Stimulated activated naive B cell treated with anti-CD40 and anti-IgM and Interleukin-4, amounts not matched to agents 10 μg/mL and 1 μg/mL and 100 μg/mL, for 72 hours (primary cell): ENCODE results near the gene FBXW4.
A peak's percentile ranks its signal among the peaks of the same experiment; 100 is the strongest.
"Not testable (repeated sequence)": the region's sequence is repeated elsewhere in the genome, so short reads cannot be mapped to it uniquely, and the experiment has no call there.

Experiments used
- ATAC-seq, 2 donors: fragments of 150-1000 bp; cut with Tn5 transposase; replicated peaks; 2 replicates each; pipeline ENCODE4 v1.10.0; 2021; ENCODE audit warnings: moderate library complexity in 1 of 2
- DNase-seq: peaks from one replicate; pipeline ENCODE4 v3.0.0; 2021
- H3K27ac Mint-ChIP-seq: one replicate; pipeline ENCODE4 v1.8.0; 2022; ENCODE audit warnings: mild to moderate bottlenecking, mixed read lengths
- H3K27me3 Mint-ChIP-seq, 2 donors: one replicate each; pipeline ENCODE4 v1.8.0; 2022; ENCODE audit warnings: mixed read lengths in 2 of 2
- H3K36me3 Mint-ChIP-seq, 2 donors: one replicate each; pipeline ENCODE4 v1.8.0; 2022; ENCODE audit warnings: mixed read lengths in 2 of 2, mild to moderate bottlenecking in 1 of 2
- H3K4me1 Mint-ChIP-seq, 2 donors: one replicate each; pipeline ENCODE4 v1.8.0; 2022; ENCODE audit warnings: mixed read lengths in 2 of 2, mild to moderate bottlenecking in 1 of 2
- H3K4me3 Mint-ChIP-seq, 2 donors: one replicate each; pipeline ENCODE4 v1.8.0; 2022; ENCODE audit warnings: mild to moderate bottlenecking in 2 of 2, mixed read lengths in 2 of 2, moderate library complexity in 1 of 2
- H3K9me3 Mint-ChIP-seq, 2 donors: one replicate each; pipeline ENCODE4 v1.8.0; 2022; ENCODE audit warnings: mixed read lengths in 2 of 2, mild to moderate bottlenecking in 1 of 2

FBXW4 gene

DNA sequence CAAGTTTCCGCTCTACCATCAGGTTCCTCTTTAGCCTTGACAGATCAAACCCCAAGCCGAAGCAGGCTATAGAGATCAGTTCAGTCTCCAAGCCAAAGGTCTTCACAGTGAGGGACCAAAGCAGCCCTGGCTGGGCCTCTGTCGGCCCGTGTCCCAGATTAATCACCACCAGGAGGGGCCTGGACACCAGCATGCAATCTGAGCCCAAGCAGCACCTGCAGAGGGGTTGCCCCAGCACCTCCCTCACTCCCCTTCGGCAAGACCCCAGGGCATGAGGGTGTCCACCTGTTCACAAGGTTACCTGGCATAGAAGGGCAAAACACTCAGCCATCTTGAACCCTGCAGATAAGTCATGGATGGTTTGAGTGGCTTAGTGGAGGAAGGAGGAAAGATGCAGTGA, 36.0 kb downstream of the FBXW4 start:
- Mint-ChIP-seq H3K27me3 (no peaks in the 10 kb centered on the region), H3K4me1 (peaks cover 5 to 7% of the 10 kb centered on the region in 2 donors), H3K4me3 (no peak overlapping the region), H3K36me3 (peaks cover 43 to 65% of the 10 kb centered on the region in 2 donors), H3K27ac (no peak overlapping the region), H3K9me3 (no peaks in the 10 kb centered on the region)
- ATAC-seq (no peak), DNase-seq (no peak)

DNA sequence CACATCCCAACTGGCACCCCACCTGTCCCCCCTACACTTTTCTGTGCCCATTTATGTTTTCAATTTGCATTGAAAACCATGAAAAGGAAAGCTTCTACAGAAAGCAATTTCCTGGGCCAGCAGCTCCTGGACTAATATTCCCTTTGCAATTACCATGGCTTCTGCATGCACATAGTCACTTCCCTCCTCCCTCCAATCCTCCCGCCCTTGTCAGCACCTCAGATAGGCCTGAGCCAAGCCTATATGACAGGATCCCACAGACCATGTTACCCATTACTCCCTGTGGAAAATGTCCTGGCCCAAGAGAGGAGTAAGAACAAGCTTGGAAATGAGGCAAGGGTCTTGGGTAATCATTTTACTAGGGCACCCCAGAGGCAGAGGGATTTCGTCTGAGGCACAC, 38.1 kb downstream of the FBXW4 start:
- H3K36me3 Mint-ChIP-seq: peaks cover 34 to 53% of the 10 kb centered on the region in 2 donors
- DNase-seq (no peak), ATAC-seq (no peak)
- no peaks in the 10 kb centered on the region for H3K9me3 Mint-ChIP-seq
- H3K4me1 Mint-ChIP-seq: peaks cover under 1 to 7% of the 10 kb centered on the region in 2 donors
- no peak overlapping the region for H3K27ac Mint-ChIP-seq
- no peak overlapping the region for H3K4me3 Mint-ChIP-seq
- no peaks in the 10 kb centered on the region for H3K27me3 Mint-ChIP-seq

DNA sequence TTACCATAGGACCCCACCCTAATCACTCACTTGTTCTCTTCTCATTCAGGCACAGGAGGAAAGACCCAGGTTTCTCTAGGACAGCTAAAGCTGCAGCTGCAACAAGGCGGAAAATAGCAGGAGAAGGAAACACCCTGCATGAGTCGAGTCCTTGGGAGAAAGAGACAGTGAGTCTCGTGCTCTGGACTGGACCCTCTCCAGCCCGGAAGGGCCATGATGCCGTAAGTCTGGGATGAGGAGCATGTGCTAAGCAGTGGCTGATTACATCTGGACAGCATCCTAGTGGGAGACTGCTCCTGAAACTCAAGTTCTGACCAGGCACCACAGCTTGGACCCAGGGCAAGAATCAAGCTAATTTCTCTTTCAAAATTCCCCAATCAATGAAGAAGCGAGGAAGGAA, 39.4 kb downstream of the FBXW4 start:
- H3K36me3 Mint-ChIP-seq: peaks cover 36 to 42% of the 10 kb centered on the region in 2 donors
- H3K4me3 Mint-ChIP-seq: no peak overlapping the region
- no peaks in the 10 kb centered on the region for H3K27me3 Mint-ChIP-seq
- H3K4me1 Mint-ChIP-seq: peaks cover 0 to 6% of the 10 kb centered on the region in 2 donors
- no peak for DNase-seq
- no peak overlapping the region for H3K27ac Mint-ChIP-seq
- H3K9me3 Mint-ChIP-seq: no peaks in the 10 kb centered on the region
- ATAC-seq: no peak

DNA sequence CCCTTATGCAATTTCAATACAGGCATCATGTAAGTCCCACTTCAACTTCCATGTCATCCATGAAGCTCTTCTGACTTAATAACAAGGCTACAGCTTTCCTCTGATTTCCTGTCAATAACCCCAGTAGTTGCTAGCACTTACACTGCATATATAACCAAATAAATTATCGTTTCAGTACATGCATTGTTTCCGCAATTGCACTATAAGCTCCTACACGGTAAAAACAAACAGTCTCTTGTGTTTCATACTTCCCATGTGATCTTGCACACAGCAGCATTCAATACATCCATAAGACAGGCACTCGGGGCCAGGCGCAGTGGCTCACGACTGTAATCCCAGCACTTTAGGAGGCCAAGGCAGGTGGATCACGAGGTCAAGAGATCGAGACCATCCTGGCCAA, 41.4 kb downstream of the FBXW4 start:
- no peak for ATAC-seq
- Mint-ChIP-seq H3K27me3 (no peaks in the 10 kb centered on the region), H3K4me1 (peaks cover 0 to 9% of the 10 kb centered on the region in 2 donors), H3K9me3 (no peaks in the 10 kb centered on the region), H3K36me3 (peaks cover 33 to 44% of the 10 kb centered on the region in 2 donors), H3K4me3 (no peak overlapping the region), H3K27ac (no peak overlapping the region)
- no peak for DNase-seq

DNA sequence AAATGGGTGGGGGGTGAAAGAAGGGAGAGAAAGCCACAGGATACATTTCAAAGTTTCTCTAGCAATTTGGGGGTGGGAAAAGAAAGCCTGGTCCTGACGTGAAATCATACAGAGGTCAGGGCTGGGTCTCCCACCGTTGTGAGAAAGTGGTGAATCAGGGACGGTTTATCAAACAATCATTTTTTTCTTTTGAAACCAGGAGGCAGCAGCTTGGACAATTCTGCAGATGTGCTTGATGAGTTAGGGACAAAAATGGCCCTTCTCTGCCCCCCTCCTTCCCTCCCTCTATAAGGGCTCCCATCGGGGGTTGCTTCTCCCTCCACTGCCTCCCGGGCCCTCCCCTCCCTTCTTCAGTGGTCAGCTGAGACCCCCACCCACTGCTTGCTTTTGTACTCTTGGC, 43.6 kb downstream of the FBXW4 start:
- Mint-ChIP-seq H3K4me3 (no peak overlapping the region), H3K9me3 (no peaks in the 10 kb centered on the region), H3K36me3 (peaks cover 26 to 44% of the 10 kb centered on the region in 2 donors), H3K27ac (no peak overlapping the region), H3K4me1 (peaks cover 0 to 7% of the 10 kb centered on the region in 2 donors), H3K27me3 (no peaks in the 10 kb centered on the region)
- ATAC-seq (no peak), DNase-seq (no peak)

DNA sequence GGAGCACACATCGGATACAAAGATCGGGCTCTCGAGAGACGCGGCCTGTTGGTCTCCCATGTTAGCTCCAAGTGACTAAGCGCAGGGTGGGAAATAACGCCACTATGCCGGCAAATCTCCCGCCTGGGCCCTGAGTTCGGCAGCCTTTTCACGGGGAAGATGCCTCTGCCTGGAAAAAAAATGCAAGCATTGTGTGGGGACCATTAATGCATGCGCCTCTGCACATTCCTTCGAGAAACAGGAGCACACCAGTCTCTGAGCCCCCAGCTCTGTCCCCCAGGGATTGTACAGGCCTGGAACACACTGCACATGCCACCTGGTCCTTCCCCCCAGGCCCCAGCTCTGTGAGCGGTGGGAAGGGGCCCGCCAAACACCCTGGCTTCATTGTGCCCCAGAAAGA, 44.1 kb downstream of the FBXW4 start:
- no peaks in the 10 kb centered on the region for H3K9me3 Mint-ChIP-seq
- no peak for DNase-seq
- no peak overlapping the region for H3K27ac Mint-ChIP-seq
- ATAC-seq: no peak
- peaks cover 23 to 39% of the 10 kb centered on the region in 2 donors for H3K36me3 Mint-ChIP-seq
- H3K4me3 Mint-ChIP-seq: no peak overlapping the region
- H3K27me3 Mint-ChIP-seq: no peaks in the 10 kb centered on the region
- peaks cover 0 to 7% of the 10 kb centered on the region in 2 donors for H3K4me1 Mint-ChIP-seq

DNA sequence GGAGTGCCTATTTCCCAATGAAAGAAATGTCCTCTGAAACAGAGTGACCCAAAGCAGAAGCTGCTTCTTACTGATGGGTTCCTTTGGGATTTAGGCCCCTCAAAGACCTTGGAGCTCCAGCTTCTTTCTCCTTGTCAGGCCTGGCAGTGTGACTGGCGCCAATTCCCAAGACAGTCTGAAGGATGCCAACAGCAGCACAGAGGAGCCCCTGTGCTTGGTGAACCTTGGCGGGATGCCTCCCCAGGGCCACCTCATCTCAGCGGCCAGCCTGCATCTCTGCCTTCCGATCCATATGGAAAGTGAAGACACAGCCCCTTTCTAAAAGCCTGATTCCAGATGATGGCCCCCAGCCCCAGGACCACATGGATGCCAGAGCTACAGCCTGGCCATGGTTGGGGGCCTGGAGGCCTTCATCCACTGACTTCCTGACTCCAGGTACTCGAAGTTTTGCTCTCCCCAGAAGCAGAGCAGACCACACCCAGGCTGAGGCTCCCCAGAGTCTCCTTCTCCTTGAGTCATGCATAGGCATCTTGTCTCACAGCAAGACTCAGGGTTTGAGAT, 45.4 kb downstream of the FBXW4 start:
- H3K27ac Mint-ChIP-seq: no peak overlapping the region
- H3K4me3 Mint-ChIP-seq: no peak overlapping the region
- DNase-seq (no peak), ATAC-seq (no peak)
- H3K4me1 Mint-ChIP-seq: peaks cover 0 to 4% of the 10 kb centered on the region in 2 donors
- H3K36me3 Mint-ChIP-seq: peaks cover 15 to 44% of the 10 kb centered on the region in 2 donors
- no peaks in the 10 kb centered on the region for H3K27me3 Mint-ChIP-seq
- H3K9me3 Mint-ChIP-seq: no peaks in the 10 kb centered on the region

DNA sequence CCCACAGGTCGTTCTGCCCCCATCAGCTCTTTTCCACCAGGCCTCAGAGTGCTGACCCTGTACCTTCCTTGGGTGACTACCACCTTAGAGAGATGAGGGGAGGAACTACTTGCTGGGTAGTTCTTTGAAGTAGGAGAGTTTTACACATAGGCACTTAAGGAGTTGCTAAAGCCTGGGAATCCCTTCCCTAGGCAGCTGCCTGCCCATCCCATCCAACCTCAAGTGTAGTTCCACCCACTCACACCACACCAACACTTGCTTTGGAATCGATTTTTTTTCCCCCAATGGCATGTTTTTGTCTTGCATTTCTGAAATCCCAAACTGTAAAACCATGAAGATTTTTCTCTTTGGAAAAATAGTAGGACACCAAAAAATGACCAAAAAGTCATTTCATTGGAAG, 47.7 kb downstream of the FBXW4 start:
- ATAC-seq (no peak), DNase-seq (no peak)
- no peaks in the 10 kb centered on the region for H3K27me3 Mint-ChIP-seq
- no peak overlapping the region for H3K27ac Mint-ChIP-seq
- peaks cover 0 to 5% of the 10 kb centered on the region in 2 donors for H3K4me1 Mint-ChIP-seq
- H3K4me3 Mint-ChIP-seq: no peak overlapping the region
- H3K9me3 Mint-ChIP-seq: no peaks in the 10 kb centered on the region
- H3K36me3 Mint-ChIP-seq: peaks cover 18 to 60% of the 10 kb centered on the region in 2 donors

DNA sequence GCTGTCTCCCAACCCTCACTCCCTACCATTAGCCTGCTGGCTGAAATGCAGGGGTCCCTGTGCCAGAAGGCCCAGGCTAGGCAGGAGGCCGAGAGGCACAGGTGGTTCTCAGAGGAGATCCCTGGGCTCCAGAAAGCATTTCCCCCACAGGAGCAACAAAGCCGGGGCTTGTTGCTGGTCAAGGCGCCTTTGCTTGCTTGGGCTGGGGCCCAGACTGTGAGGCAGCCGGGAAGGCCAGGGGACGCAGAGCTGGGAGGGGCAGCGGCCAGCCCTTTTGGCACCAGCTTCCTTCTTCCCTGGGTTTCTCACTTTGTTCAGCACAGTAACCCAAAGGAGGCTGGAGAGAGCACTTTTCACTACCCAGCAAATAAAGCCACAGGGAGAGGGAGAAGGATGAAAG, 48.6 kb downstream of the FBXW4 start:
- no peaks in the 10 kb centered on the region for H3K27me3 Mint-ChIP-seq
- H3K9me3 Mint-ChIP-seq: no peaks in the 10 kb centered on the region
- no peak overlapping the region for H3K4me3 Mint-ChIP-seq
- DNase-seq (no peak), ATAC-seq (no peak)
- peaks cover 16 to 64% of the 10 kb centered on the region in 2 donors for H3K36me3 Mint-ChIP-seq
- no peak overlapping the region for H3K27ac Mint-ChIP-seq
- peaks cover 0 to 6% of the 10 kb centered on the region in 2 donors for H3K4me1 Mint-ChIP-seq

DNA sequence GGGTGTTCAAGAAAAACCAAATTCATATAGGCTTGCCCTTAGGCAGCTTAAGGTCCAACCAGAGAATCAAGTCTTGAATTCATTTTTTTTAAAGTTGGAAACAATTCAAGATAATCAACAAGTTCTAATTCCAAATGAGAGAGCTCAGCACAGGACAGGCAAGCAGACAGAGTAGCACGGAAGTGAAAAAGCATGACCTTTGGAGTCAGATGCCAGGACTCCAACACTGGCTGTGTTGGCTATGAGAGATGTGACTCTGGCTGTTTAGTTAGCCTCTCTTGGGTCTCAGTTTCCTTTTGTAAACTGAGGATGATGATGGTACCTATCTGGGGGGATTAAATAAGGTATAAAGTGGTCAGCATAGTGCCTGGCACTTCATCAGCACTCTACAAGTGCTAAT, 49.3 kb downstream of the FBXW4 start:
- ATAC-seq: no peak
- Mint-ChIP-seq H3K27ac (peak overlapping the region; percentile 85), H3K27me3 (no peaks in the 10 kb centered on the region), H3K9me3 (no peaks in the 10 kb centered on the region), H3K4me1 (peaks cover 0 to 7% of the 10 kb centered on the region in 2 donors), H3K4me3 (no peak overlapping the region), H3K36me3 (peaks cover 18 to 67% of the 10 kb centered on the region in 2 donors)
- DNase-seq: no peak

DNA sequence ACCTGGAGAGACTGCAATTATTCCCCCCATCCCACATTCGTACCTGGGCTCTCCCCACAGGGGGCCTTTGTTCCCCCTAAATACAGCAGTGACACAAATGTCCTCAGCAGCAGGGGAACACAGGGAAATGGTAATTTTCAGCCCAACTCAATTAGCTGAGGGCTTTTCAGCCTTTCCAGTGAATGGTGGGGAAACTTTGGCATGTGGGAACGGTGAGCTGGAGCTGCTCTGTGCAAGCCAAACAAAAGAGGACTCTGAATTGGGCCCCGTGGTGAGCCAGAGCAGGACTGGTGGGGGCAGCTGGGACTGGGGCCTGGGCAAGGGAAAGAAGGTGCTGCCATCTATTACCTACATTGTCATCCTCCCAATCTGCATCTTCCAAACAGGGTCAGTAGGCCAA, 51.0 kb downstream of the FBXW4 start:
- H3K27me3 Mint-ChIP-seq: no peaks in the 10 kb centered on the region
- no peaks in the 10 kb centered on the region for H3K9me3 Mint-ChIP-seq
- ATAC-seq (no peak), DNase-seq (no peak)
- H3K4me3 Mint-ChIP-seq: no peak overlapping the region
- peaks cover 21 to 62% of the 10 kb centered on the region in 2 donors for H3K36me3 Mint-ChIP-seq
- peak overlapping the region; percentile 37 for H3K27ac Mint-ChIP-seq
- H3K4me1 Mint-ChIP-seq: peaks cover 4% of the 10 kb centered on the region in 2 donors

DNA sequence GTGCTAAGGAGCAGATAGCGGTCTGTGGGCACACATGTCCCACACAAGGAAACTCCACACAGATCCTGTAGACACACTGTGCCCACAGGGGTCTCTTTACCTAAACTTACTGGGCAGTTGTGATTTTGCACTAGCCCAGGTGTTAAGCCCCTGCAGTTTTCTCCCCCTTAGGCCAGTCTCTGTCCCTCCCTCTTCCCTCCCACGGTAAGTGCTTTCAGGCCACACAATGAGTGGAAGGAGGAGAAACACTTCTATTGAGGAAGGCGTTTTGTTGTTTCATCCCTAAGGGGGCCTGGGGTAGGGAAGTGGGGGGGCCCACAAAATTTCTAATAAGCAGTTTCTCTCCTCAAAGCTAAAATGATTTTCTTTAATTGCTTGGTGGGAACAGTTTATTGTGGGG, 51.4 kb downstream of the FBXW4 start:
- Mint-ChIP-seq H3K27ac (no peak overlapping the region), H3K4me1 (peaks cover 4% of the 10 kb centered on the region in 2 donors)
- ATAC-seq: no peak

DNA sequence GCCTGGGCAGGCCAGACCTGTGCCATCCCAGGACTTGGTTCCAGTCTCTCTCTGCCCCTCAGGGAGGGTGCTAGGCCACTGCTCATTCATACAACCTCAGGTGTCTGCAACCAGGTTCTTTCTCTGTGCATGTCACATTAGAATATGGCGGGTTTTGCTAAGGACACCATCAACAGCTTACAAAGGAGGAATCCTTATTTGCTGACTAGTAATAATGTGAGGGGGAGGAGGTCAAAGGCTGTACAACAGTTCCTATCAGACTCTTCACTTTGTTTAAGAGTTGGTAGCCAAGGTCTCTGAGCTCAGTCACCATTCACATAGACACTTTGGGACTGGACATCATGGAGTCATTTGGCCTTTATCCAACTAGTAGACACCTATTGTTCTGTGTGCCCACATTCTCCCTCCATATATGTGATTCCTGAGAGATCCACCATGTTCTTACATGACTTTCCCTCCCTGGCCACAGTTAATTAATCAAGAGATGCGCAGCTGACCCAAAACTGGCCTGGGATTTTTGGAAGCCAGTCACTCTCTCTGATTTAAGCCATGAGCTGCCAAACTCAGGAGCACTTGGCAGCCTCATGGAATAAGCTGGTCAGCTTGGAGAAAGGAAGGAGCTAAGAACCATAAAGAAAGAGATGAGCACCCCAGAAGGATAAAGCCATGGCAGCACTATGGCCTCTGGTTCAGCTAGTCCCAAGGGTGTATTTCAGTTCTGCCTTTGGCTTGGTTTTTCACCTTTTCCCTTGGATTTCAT, 55.6 kb downstream of the FBXW4 start:
- DNase-seq (no peak), ATAC-seq (no peak)
- Mint-ChIP-seq H3K4me3 (no peak overlapping the region), H3K27ac (peak overlapping the region; percentile 16), H3K27me3 (no peaks in the 10 kb centered on the region), H3K4me1 (peaks cover 2 to 4% of the 10 kb centered on the region in 2 donors), H3K9me3 (no peaks in the 10 kb centered on the region), H3K36me3 (peaks cover 35 to 49% of the 10 kb centered on the region in 2 donors)

More for the DNA sequence above, 51.4 kb downstream of the FBXW4 start:
- Mint-ChIP-seq H3K4me3 (no peak overlapping the region), H3K27me3 (no peaks in the 10 kb centered on the region), H3K36me3 (peaks cover 19 to 59% of the 10 kb centered on the region in 2 donors), H3K9me3 (no peaks in the 10 kb centered on the region)
- DNase-seq: no peak

DNA sequence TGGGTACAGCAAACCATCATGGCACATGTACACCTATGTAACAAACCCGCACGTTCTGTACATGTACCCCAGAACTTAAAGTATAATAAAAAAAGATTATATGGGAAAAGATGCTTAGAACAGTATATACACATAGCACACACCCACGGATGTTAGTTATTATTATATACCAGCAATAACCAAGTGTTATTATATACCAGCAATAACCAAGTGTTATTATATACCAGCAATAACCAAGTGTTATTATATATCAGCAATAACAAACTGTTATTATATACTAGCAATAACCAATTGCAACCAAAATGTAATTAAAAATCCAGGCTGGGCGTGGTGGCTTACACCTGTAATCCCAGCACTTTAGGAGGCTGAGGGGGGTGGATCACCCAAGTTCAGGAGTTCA, 61.5 kb downstream of the FBXW4 start:
- H3K36me3 Mint-ChIP-seq: peaks cover 26 to 43% of the 10 kb centered on the region in 2 donors

DNA sequence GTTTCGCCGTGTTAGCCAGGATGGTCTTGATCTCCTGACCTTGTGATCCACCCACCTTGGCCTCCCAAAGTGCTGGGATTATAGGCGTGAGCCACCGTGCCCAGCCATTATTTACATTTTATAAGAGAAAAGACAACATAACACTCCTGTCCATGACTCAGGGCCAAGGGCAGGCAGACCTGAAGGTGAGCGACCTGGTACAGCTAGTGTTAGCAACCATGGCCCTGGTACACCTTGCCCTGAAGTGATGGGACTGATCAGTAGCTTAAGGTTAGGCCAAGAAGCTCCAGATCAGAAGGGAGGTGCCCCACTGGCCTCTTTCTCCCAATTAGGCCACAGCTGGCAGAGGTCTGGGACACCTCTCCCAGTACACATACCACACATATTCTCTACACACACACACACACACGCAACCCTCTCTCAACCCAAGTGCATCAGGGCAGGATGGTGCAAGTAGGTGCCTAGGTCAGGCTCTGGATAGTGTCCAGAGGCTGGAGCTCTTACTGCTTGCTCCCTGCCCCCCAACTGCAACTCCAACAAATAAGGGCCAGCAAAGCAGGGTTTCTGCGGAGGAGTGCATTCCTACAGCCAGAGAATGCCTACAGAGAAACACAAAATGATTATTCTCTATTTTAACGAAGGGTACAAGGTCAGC, 63.0 kb downstream of the FBXW4 start:
- DNase-seq (no peak), ATAC-seq (no peak)
- Mint-ChIP-seq H3K36me3 (peaks cover 16 to 48% of the 10 kb centered on the region in 2 donors), H3K4me1 (peaks cover 5 to 10% of the 10 kb centered on the region in 2 donors), H3K4me3 (no peak overlapping the region), H3K9me3 (no peaks in the 10 kb centered on the region), H3K27me3 (no peaks in the 10 kb centered on the region), H3K27ac (peak overlapping the region; percentile 14)

More for the DNA sequence above, 61.5 kb downstream of the FBXW4 start:
- not testable (repeated sequence) for H3K9me3 Mint-ChIP-seq, DNase-seq, H3K27me3 Mint-ChIP-seq, H3K4me3 Mint-ChIP-seq, H3K4me1 Mint-ChIP-seq, H3K27ac Mint-ChIP-seq, ATAC-seq
